Right lung (tissue), 5 donors: Measurements from ENCODE around the gene TOX3. TPM values are rescaled to one million over a fixed set of nuclear protein-coding genes. Genes with fewer than 3 reads are reported as not detected.

Experiments used
- DNase-seq, 2 donors: peaks; one replicate each; pipeline ENCODE4 v3.0.0-alpha.2; 2013
- polyA plus RNA-seq, 5 donors: library from polyadenylated mRNA; unstranded; fragments of 120-200 nt; gene quantifications; one replicate each; pipeline versions ENCODE4 v1.2.1 to v1.2.3, GENCODE V29; 2013; ENCODE audit warnings: inconsistent platforms in 1 of 5, low replicate concordance in 1 of 5; ENCODE audit not compliant: insufficient read length in 5 of 5, insufficient read depth in 1 of 5

TOX3 gene
- polyA plus RNA-seq, 5 donors: 4.3 to 6.0 (median 5.1) TPM

DNA sequence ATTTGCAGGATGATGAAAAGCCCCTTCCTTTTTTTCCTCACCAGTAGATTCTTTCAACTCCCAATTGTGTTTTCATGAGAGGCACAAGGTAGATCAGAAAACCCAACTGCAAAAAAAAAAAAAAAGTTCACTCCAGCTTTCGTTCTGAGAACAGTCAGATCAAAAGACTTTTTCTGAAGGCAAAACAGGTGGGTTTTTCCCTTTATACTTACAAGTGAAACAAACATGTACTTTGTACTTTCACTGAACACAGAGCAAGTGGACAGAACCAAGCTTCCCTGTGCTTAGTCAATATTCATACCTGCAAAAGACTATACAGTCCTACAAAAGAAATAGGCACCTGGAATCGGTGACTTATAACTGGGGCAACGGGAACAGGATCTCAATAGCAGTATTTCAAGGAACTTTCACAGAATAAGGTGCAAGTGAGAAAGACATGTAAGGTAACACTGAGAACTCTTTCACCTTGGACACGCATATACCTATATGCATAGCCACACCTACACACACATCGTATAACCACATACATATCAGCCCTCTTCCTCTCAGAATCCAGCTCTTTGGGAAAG lies 54.1 kb downstream of the TOX3 start:
- DNase-seq: no peak

DNA sequence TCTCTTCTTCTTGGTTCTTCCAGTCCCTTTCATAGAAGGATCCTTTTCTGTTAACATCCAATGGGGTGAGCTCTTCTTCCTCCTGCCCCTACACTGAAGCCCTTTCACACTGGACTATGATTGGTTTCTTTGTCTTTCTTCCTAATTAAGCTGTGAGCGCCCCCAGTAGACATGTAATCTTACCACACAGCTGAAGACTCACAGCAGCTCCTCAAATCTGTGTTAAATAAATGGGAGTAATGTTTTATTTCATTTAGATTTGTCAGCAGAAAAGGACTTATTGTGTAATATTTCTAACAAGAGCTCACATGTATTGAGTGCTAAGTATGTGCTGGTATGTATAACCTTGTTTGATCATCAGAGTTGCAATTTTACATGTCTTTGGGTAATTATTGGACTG lies 55.7 kb downstream of the TOX3 start:
- DNase-seq: no peak

GRCh38 chr16:52489894-52490293 lies 57.0 kb downstream of the TOX3 start:
- no peak for DNase-seq

- no peak for DNase-seq
Measured at GRCh38 chr16:52488837-52489289, 58.1 kb downstream of the TOX3 start.

- no peak for DNase-seq
Measured at GRCh38 chr16:52487849-52488457, 59.0 kb downstream of the TOX3 start.

- DNase-seq: no peak
Measured at GRCh38 chr16:52480237-52480636, 66.7 kb downstream of the TOX3 start.

DNA sequence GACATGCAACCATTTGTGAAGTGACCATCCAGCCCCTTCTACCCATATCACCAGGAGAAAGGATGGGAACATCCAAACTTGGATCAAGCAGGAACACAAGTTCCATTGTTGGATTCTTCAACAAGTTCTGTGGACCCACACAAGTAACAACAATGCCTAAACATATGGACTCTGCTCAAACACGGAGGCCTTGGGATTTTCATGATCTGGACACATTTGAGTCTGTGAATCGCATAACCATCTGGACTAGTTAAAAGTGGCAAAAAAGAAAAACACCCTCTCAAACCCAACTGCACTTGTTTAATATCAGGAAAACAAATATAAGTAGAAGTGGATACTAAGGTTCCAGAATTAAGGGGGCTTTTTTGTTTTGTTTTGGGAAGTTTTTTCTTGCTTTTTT lies 70.8 kb downstream of the TOX3 start:
- DNase-seq: no peak

DNA sequence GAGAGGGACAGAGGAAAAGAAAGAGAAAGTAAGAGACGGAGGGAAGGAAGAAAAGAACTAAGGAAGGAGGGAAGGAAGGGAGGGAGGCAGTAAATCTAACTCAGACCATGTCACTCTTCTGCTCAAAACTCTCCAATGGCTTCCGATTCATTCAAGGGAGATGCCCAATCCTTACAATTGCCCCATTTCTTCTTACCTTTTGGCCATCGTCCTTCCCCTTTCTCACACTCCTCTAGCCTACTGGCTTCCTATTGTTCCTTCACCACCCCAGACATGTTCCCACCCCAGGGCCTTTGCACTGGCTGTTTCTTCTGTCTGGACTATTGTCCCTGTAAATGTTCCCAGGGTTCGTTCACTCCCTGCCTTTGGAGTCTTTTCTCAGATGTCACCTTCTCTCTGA lies 72.3 kb downstream of the TOX3 start:
- DNase-seq: no peak

DNA sequence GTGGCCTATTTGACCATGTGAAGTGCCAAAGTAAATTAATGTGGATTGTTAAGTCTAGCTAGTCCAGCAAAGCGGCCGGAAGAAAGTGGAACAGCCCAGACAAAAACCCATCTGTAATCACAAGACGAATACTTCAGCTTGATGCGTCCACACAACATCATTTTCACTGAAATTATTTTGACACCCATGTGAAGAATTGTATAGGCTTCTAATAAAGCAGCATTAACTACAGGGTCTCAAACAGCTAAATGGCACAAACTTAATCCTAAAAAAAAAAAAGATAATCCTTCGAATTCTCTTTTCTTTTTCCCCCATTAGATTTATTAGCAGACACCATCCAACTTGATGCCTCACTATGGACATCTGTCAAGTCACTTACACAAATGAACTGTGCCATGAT lies 73.8 kb downstream of the TOX3 start:
- DNase-seq: no peak

GRCh38 chr16:52471650-52472370 lies 75.1 kb downstream of the TOX3 start:
- DNase-seq: no peak

DNA sequence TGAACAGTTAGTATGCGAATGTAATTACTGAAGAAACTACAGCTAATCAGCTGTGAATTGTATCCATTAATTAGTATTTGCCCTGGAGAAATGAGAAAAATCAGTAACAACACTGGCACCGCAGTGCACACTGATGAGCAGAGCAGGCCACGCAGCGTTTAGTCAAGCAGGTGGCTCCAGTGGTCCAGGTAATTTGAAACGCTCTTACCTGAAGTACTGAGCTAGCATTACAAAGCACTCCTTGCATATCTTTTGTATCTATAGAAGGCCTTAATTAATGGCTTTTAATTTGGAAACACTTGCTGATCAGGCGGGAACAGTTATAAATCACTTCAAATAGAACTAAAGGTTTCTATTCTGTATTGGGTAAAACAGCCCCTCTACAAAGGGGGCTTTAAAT lies 76.4 kb downstream of the TOX3 start:
- DNase-seq: no peak

GRCh38 chr16:52469775-52470174 lies 77.2 kb downstream of the TOX3 start:
- no peak for DNase-seq

DNA sequence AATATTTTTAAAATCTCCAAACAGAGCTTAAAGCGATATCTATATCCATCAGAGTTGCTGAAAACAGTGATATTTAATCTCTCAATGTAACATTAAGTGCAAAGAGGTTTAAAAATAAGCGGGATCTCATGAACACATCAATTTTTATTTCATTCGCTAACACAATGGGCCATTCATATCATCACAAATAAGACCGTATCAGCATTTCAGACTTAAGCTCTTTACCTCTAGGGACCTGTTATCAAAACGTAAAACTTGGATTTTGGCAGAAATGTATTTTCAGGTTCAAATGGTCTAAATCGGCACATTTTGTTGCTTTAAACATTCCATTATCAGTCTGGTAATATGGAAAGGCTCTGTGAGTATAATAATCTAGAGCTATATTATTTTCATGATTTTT lies 77.9 kb downstream of the TOX3 start:
- no peak for DNase-seq

DNA sequence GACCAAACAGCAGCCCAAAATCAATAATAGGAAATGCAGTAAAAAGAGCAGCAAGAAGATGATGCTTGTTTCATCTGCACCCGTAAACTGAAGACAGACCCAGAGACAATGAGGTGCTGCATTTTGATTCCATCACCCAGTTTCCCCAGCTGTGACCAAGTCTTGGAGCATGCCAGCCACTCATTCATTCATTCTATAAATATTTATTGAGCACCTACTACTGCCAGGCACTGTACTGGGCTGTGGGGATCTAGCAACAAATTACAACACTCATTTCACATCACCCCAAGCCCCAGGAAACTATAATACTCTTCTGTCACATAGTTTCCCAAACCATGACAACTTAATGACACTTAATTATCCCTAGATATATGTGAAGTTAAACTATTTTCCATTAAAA lies 79.2 kb downstream of the TOX3 start:
- no peak for DNase-seq

- DNase-seq: no peak
Measured at GRCh38 chr16:52466994-52467393, 79.9 kb downstream of the TOX3 start.

GRCh38 chr16:52465711-52466267 lies 81.2 kb downstream of the TOX3 start:
- no peak for DNase-seq

GRCh38 chr16:52463904-52464303 lies 83.0 kb downstream of the TOX3 start:
- no peak for DNase-seq

DNA sequence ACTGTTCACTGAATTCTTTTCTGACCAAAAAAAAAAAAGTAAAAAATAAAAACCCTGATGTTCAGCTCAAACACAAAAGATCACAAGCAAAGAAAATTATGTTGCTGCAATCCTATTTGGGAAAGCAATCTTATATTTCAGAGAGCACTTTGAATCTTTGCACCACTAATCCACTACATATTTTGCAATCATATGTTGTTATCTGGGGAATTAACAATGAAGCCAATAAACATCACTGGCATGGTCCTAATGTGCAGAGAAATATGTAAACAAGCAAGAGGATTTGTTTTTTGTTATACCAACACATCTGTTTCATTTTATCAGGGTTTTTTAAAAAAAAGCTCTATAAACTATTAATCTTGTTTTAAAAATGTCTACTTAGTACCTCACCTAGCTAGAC lies 84.1 kb downstream of the TOX3 start:
- DNase-seq: peak; percentile 32 to 55

GRCh38 chr16:52460639-52461178 lies 86.2 kb downstream of the TOX3 start:
- no peak for DNase-seq

DNA sequence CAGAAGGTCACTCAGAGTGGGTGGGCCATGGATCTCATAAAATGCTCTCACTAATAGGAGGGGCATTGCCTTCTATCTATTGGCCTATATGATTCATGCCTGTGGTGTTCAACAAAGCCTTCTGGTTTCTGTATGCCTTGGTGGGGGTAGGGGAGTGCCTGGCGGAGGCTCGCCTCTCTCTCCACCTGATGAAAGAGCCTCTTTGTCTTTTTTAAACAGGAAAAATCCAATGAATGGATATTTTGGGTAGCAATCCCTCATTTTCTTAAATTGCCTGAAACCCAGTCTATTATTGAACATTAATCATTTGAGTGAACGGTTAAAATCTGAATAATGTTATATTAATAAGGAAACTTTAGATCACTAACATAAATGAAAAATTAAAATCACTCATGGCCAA lies 90.6 kb downstream of the TOX3 start:
- DNase-seq: no peak

DNA sequence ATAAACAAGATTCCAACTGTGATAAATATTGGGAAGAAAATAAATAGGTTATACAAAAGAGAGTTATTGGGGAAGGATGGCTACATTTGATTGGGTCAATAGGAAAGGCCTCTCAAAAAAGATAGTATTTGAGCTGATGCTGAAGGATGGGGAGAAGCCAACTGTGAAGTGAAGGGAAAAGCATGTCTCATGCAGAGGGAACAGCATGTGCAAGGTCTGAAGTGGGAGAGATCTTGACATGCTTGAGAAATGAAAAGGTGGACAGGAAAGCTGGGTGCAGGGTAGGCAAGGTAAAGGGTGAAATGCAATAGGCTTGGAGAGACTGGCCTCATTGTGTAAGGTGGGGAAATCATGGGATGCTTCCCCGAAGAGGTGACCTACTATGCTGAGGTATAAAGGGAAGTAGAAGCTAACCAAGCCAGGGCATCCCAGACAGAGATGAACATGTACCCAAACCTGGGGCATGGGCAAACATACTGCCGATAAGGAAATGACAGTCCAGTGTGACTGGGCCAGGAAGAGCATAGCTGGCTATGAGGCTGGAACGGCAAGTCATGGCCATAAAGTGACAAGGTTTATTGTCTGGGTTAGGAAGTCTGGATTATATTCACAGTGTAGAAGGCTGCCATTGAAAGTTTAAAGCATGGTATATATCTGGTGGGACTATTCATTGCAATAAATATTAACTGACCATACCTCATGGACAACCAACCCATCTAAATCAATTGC lies 91.2 kb downstream of the TOX3 start:
- DNase-seq: no peak

DNA sequence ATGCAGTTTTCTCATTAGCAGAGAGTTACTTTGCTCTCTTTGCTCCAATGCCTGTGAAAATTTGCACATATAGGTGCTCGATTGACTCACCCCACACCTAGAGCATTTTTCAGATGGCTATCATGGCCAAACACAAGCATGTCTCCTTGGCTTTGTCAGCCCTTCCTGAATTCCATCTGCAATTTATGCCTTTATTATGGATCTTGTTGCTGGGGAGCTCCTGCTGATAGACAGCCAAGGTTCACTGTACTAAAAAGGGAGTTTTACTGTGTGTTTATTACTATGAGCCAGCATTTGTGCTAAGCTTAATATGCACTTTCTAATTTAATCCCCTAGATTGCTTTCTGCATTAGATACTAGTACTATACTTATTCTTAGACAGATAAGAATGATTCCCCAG lies 93.3 kb downstream of the TOX3 start:
- DNase-seq: no peak
